Smooth muscle cell (in vitro differentiated cells): Measurements from ENCODE around the gene TRMT10B. TPM values are rescaled to one million over a fixed set of nuclear protein-coding genes. Genes with fewer than 3 reads are reported as not detected.

ENCODE experiments used
- DNase-seq: peaks from one replicate; lab custom pipeline; 2025; ENCODE audit not compliant: unreplicated experiment; lab: John Stamatoyannopoulos, UW
- H2AFZ ChIP-seq: fragments of 200-600 bp; sonication (generic); 2 replicates; pipeline ENCODE4 v1.6.0; 2016; ENCODE audit warnings: antibody characterized with exemption, low read depth, mild to moderate bottlenecking
- H3F3A ChIP-seq: fragments of 200-600 bp; sonication (generic); 2 replicates; pipeline ENCODE4 v1.6.0; 2017; ENCODE audit warnings: antibody characterized with exemption, low read depth
- H3K27ac ChIP-seq: fragments of 200-600 bp; sonication (generic); 2 replicates; pipeline ENCODE4 v1.5.1; 2016; ENCODE audit warnings: low read depth, mild to moderate bottlenecking
- H3K27me3 ChIP-seq: fragments of 200-600 bp; sonication (generic); 2 replicates; pipeline ENCODE4 v1.6.1; 2016; ENCODE audit warnings: low read depth, mild to moderate bottlenecking
- H3K36me3 ChIP-seq: fragments of 200-600 bp; sonication (generic); 2 replicates; pipeline ENCODE4 v1.5.1; 2016; ENCODE audit warnings: low read depth
- H3K4me1 ChIP-seq: fragments of 200-600 bp; sonication (generic); 2 replicates; pipeline ENCODE4 v1.5.1; 2016; ENCODE audit warnings: low read depth
- H3K4me2 ChIP-seq: fragments of 200-600 bp; sonication (generic); 2 replicates; pipeline ENCODE4 v1.6.0; 2016; ENCODE audit warnings: mild to moderate bottlenecking
- H3K4me3 ChIP-seq: fragments of 200-600 bp; sonication (generic); 2 replicates; pipeline ENCODE4 v1.5.1; 2016; ENCODE audit warnings: mild to moderate bottlenecking
- H3K79me2 ChIP-seq: fragments of 200-600 bp; sonication (generic); 2 replicates; pipeline ENCODE4 v1.6.0; 2016; ENCODE audit warnings: low read depth, mild to moderate bottlenecking
- H3K9ac ChIP-seq: fragments of 200-600 bp; sonication (generic); 2 replicates; pipeline ENCODE4 v1.6.0; 2016; ENCODE audit warnings: low read depth
- H3K9me3 ChIP-seq: fragments of 200-600 bp; sonication (generic); replicated peaks from 2 replicates; pipeline ENCODE4 v1.5.1; 2016; ENCODE audit warnings: low read depth
- H4K20me1 ChIP-seq: fragments of 200-600 bp; sonication (generic); 2 replicates; pipeline ENCODE4 v1.6.0; 2016; ENCODE audit warnings: low read depth
- WGBS: methylation state at CpG from one replicate; pipeline ENCODE4 v1.1.7; 2016; ENCODE audit warnings: low lambda C conversion rate; 5-methylcytosine and 5-hydroxymethylcytosine counted together
- polyA plus RNA-seq: library from polyadenylated mRNA; unstranded; fragments of >200 nt; fragmentation: Nextera tagmentation; extraction: Ambion mirVana; gene quantifications from 2 replicates; pipeline ENCODE4 v1.2.1, GENCODE V29; 2016
- total RNA-seq: library from RNA; depleted of rRNA; stranded (reverse); fragments of >200 nt; gene quantifications from 2 replicates; pipeline ENCODE4 v1.2.3, GENCODE V29; 2014
- TF ChIP-seq, protein P1 (sequence below): fragments of 200-600 bp; sonication (generic); IDR thresholded peaks from 2 replicates; pipeline ENCODE4 v1.5.1; 2017; ENCODE audit warnings: borderline replicate concordance, mild to moderate bottlenecking, antibody characterized with exemption; ENCODE audit not compliant: insufficient read depth, poor library complexity, severe bottlenecking

The TRMT10B gene, protein sequence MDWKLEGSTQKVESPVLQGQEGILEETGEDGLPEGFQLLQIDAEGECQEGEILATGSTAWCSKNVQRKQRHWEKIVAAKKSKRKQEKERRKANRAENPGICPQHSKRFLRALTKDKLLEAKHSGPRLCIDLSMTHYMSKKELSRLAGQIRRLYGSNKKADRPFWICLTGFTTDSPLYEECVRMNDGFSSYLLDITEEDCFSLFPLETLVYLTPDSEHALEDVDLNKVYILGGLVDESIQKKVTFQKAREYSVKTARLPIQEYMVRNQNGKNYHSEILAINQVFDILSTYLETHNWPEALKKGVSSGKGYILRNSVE
- total RNA-seq (1.2 and 2.7 TPM in 2 replicates), polyA plus RNA-seq (6.4 and 8.1 TPM in 2 replicates)

DNA sequence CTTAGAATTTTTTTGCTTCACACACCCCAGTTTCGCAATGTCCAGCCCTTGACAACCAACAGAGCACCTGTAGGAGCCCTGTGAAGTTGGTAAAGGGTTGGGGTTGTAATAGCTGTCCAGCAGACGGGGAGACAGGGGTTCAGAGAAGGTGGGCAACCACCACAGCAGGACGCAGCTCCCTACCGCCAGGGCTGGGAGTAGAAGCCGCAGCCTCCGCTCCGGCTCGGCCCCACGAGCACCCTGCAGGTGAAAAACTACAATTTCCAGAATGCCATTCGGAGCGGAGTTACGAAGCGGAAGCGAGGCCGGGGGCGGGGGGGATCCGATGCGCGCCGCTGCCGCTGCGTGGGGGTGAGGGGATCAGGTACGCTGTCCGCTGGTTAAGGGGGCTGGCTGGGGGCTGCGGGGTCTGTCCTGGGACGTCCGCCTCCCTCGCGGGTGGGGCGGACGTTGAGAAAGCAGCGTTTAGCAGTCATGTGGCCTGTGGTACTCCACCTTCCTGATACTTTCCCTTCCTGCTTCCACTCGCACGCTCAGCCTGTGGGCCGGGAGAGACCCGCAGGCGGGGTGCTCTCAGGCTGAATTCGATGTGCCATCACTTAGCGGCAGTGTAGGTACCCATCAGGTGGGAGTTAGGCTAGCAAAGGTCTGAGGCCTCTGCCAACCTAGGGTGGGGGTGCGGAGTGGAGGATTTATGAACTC is at the start of gene TRMT10B:
TRMT10B (plus strand) TSS at position 317 of the 702 bp plus-strand sequence. CDS start 8,127 bp downstream, outside the sequence.
- Histone ChIP-seq H4K20me1 (no peaks in the 10 kb centered on the region), H3K4me2 (peak within 1 kb of the TSS; percentile 90), H3K27ac (no peak within 1 kb of the TSS), H3K79me2 (no peaks in the 10 kb centered on the region), H2AFZ (peak within 1 kb of the TSS; percentile 95), H3K27me3 (no peaks in the 10 kb centered on the region), H3K9ac (peak within 1 kb of the TSS; percentile 76), H3K36me3 (no peaks in the 10 kb centered on the region), H3K4me3 (peak within 1 kb of the TSS; percentile 73), H3K9me3 (no peaks in the 10 kb centered on the region), H3F3A (no peaks in the 10 kb centered on the region), H3K4me1 (no peaks in the 10 kb centered on the region)
- DNase-seq = peak; percentile 54
- TF ChIP-seq, protein P1, sequence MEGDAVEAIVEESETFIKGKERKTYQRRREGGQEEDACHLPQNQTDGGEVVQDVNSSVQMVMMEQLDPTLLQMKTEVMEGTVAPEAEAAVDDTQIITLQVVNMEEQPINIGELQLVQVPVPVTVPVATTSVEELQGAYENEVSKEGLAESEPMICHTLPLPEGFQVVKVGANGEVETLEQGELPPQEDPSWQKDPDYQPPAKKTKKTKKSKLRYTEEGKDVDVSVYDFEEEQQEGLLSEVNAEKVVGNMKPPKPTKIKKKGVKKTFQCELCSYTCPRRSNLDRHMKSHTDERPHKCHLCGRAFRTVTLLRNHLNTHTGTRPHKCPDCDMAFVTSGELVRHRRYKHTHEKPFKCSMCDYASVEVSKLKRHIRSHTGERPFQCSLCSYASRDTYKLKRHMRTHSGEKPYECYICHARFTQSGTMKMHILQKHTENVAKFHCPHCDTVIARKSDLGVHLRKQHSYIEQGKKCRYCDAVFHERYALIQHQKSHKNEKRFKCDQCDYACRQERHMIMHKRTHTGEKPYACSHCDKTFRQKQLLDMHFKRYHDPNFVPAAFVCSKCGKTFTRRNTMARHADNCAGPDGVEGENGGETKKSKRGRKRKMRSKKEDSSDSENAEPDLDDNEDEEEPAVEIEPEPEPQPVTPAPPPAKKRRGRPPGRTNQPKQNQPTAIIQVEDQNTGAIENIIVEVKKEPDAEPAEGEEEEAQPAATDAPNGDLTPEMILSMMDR = no peak
- 4% methylated on average over 30 of the region's 40 CpGs for WGBS

DNA sequence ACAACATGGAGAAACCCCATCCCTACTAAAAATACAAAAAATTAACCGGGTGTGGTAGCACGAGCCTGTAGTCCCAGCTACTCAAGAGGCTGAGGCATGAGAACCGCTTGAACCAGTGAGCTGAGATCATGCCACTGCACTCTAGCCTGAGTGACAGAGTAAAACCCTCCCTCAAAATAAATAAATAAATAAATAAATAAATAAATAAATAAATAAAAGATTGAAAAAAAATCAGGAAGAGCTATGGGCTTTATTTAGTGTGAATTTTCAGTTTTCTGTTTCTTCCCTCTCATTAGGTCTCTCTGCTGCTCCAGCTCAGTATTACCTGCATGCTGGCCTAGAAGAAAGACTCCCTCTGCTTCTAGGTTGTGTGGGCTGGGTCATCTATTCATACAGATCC is 47.8 kb upstream of the TRMT10B start:
- TF ChIP-seq, protein P1 = no peak
- DNase-seq = no peak
- Histone ChIP-seq H3K27ac (no peak overlapping the region), H3K9ac (no peak overlapping the region), H4K20me1 (no peaks in the 10 kb centered on the region), H3K36me3 (no peaks in the 10 kb centered on the region), H3K4me2 (no peak overlapping the region), H3K4me1 (no peaks in the 10 kb centered on the region), H3K4me3 (no peak overlapping the region), H2AFZ (no peak overlapping the region), H3K9me3 (no peaks in the 10 kb centered on the region), H3K27me3 (peaks cover 57% of the 10 kb centered on the region), H3F3A (no peaks in the 10 kb centered on the region), H3K79me2 (no peaks in the 10 kb centered on the region)
- 89% methylated on average over 3 of the region's 3 CpGs for WGBS

DNA sequence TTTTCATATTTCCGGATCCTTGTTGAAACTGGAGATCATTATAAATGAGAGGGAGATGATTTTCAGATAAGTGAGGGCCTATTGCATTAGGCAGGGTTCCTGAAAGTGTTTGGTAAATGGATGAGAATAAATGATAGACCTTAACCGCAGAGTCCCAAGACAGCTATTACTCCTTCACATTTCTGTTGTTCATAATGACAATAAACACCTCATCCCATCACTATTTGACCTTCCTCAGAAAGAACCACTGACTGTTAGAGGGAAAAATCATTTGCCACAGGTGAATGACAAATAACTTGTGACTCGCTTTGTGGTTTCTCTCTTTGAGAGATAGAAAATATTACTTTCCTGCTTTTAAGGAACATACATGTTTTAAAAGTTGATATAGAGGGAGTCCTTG is 47.3 kb upstream of the TRMT10B start:
- H3K27me3 ChIP-seq = peaks cover 55% of the 10 kb centered on the region
- no peak overlapping the region for H3K9ac ChIP-seq
- no peaks in the 10 kb centered on the region for H3K9me3 ChIP-seq
- H4K20me1 ChIP-seq = no peaks in the 10 kb centered on the region
- no peaks in the 10 kb centered on the region for H3F3A ChIP-seq
- TF ChIP-seq, protein P1 = no peak
- H3K4me1 ChIP-seq = no peaks in the 10 kb centered on the region
- DNase-seq = no peak
- no peak overlapping the region for H2AFZ ChIP-seq
- WGBS = 84% methylated on average over 3 of the region's 3 CpGs
- H3K79me2 ChIP-seq = no peaks in the 10 kb centered on the region
- H3K27ac ChIP-seq = no peak overlapping the region
- H3K4me3 ChIP-seq = no peak overlapping the region
- H3K4me2 ChIP-seq = no peak overlapping the region
- no peaks in the 10 kb centered on the region for H3K36me3 ChIP-seq

DNA sequence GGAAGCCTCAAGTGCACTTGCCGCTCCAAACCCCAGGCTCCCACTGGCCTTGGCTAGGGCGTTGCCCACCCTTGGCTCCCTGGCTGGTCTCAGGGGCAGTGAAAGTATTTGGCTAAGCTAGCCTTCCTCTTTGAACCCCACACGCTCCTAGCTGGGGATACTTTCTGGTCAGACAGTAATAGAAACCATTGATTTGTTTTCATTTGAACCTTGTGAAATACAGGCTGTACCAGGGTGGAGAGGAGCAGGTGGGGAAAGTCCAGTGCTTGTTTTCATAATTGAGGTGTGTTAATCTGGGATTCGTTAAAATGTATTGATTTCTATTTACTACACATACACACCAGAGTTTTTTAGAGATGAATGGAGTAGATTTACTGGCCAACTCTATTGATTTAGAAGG is 45.9 kb upstream of the TRMT10B start:
- no peaks in the 10 kb centered on the region for H3K4me1 ChIP-seq
- H3K27ac ChIP-seq = no peak overlapping the region
- H3K79me2 ChIP-seq = no peaks in the 10 kb centered on the region
- no peak overlapping the region for H2AFZ ChIP-seq
- H3K9ac ChIP-seq = no peak overlapping the region
- H3K4me3 ChIP-seq = no peak overlapping the region
- H4K20me1 ChIP-seq = no peaks in the 10 kb centered on the region
- H3F3A ChIP-seq = no peaks in the 10 kb centered on the region
- H3K27me3 ChIP-seq = peaks cover 55% of the 10 kb centered on the region
- H3K36me3 ChIP-seq = no peaks in the 10 kb centered on the region
- DNase-seq = no peak
- H3K9me3 ChIP-seq = no peaks in the 10 kb centered on the region
- no peak overlapping the region for H3K4me2 ChIP-seq
- 85% methylated on average over 4 of the region's 4 CpGs for WGBS
- TF ChIP-seq, protein P1 = no peak
